ENCODE measurements around the gene PLA2G6. TPM values are rescaled to one million over a fixed set of nuclear protein-coding genes. Genes with fewer than 3 reads are reported as not detected.

PLA2G6 gene
- total and polyA plus RNA-seq, 2 experiments from 2014 or later: 28.2 to 30.2 TPM

- no peaks in the 10 kb centered on the region for H4K20me1 ChIP-seq (ENCODE audit: insufficient read depth, poor library complexity, severe bottlenecking)
- H3K4me3 ChIP-seq: no peak overlapping the region
- no peak overlapping the region for H3K4me2 ChIP-seq
- no peak for DNase-seq (ENCODE audit: low spot score)
- WGBS (ENCODE audit: low lambda C conversion rate, missing lambda C conversion rate): 90% methylated on average over 22 of the region's 22 CpGs
- TF ChIP-seq EZH2phosphoT487 (IDR thresholded peaks at IDR 0.05; ENCODE audit: low read depth, severe bottlenecking, unreplicated experiment) (no peak), EZH2 (IDR thresholded peaks at IDR 0.05; ENCODE audit: borderline replicate concordance) (no peak), CTCF (IDR thresholded peaks at IDR 0.05; ENCODE audit: poor library complexity) (no peak)
- no peaks in the 10 kb centered on the region for H3K36me3 ChIP-seq (replicated peaks; ENCODE audit: insufficient read depth, low read depth)
- H3K9me3 ChIP-seq (ENCODE audit: low read depth): no peaks in the 10 kb centered on the region
- H3K79me2 ChIP-seq: no peaks in the 10 kb centered on the region
- no peak overlapping the region for H2AFZ ChIP-seq
- no peaks in the 10 kb centered on the region for H3K9me2 ChIP-seq (replicated peaks; ENCODE audit: insufficient read depth)
- H3K27ac ChIP-seq: no peak overlapping the region
- no peaks in the 10 kb centered on the region for H3K27me3 ChIP-seq
- H3K4me1 ChIP-seq (ENCODE audit: insufficient read depth): peaks cover 15% of the 10 kb centered on the region
Observed at GRCh38 chr22:38109371-38110001, 72.1 kb downstream of the PLA2G6 start.

- no peak overlapping the region for H3K27ac ChIP-seq
- no peak overlapping the region for H3K4me3 ChIP-seq
- H3K36me3 ChIP-seq (replicated peaks; ENCODE audit: insufficient read depth, low read depth): no peaks in the 10 kb centered on the region
- H3K4me2 ChIP-seq: no peak overlapping the region
- no peaks in the 10 kb centered on the region for H4K20me1 ChIP-seq (ENCODE audit: insufficient read depth, poor library complexity, severe bottlenecking)
- 86% methylated on average over 9 of the region's 15 CpGs for WGBS (ENCODE audit: low lambda C conversion rate, missing lambda C conversion rate)
- peaks cover 15% of the 10 kb centered on the region for H3K4me1 ChIP-seq (ENCODE audit: insufficient read depth)
- H2AFZ ChIP-seq: no peak overlapping the region
- no peaks in the 10 kb centered on the region for H3K79me2 ChIP-seq
- no peak for DNase-seq (ENCODE audit: low spot score)
- no peaks in the 10 kb centered on the region for H3K9me3 ChIP-seq (ENCODE audit: low read depth)
- TF ChIP-seq CTCF (IDR thresholded peaks at IDR 0.05; ENCODE audit: poor library complexity): no peak
- no peak for TF ChIP-seq EZH2 (IDR thresholded peaks at IDR 0.05; ENCODE audit: borderline replicate concordance)
- TF ChIP-seq EZH2phosphoT487 (IDR thresholded peaks at IDR 0.05; ENCODE audit: low read depth, severe bottlenecking, unreplicated experiment): no peak
- H3K27me3 ChIP-seq: no peaks in the 10 kb centered on the region
- H3K9me2 ChIP-seq (replicated peaks; ENCODE audit: insufficient read depth): no peaks in the 10 kb centered on the region
Observed at GRCh38 chr22:38108561-38109319, 72.9 kb downstream of the PLA2G6 start.

- Histone ChIP-seq H2AFZ (no peak overlapping the region), H3K4me3 (no peak overlapping the region), H3K4me1 (ENCODE audit: insufficient read depth) (peaks cover 15% of the 10 kb centered on the region), H4K20me1 (ENCODE audit: insufficient read depth, poor library complexity, severe bottlenecking) (no peaks in the 10 kb centered on the region), H3K4me2 (no peak overlapping the region), H3K9me2 (replicated peaks; ENCODE audit: insufficient read depth) (no peaks in the 10 kb centered on the region), H3K79me2 (no peaks in the 10 kb centered on the region), H3K36me3 (replicated peaks; ENCODE audit: insufficient read depth, low read depth) (no peaks in the 10 kb centered on the region), H3K9me3 (ENCODE audit: low read depth) (no peaks in the 10 kb centered on the region), H3K27ac (no peak overlapping the region), H3K27me3 (no peaks in the 10 kb centered on the region)
- TF ChIP-seq EZH2 (IDR thresholded peaks at IDR 0.05; ENCODE audit: borderline replicate concordance): no peak
- 77% methylated on average over 17 of the region's 17 CpGs for WGBS (ENCODE audit: low lambda C conversion rate, missing lambda C conversion rate)
- DNase-seq (ENCODE audit: low spot score): peak; percentile 56
Observed at GRCh38 chr22:38107692-38108515, 73.7 kb downstream of the PLA2G6 start.

Measured in hepatocyte (in vitro differentiated cells).